GM23338 (cell line): ENCODE results near the gene RANGAP1. TPM values are rescaled to one million over a fixed set of nuclear protein-coding genes. Genes with fewer than 3 reads are reported as not detected.

Experiments used
- ATAC-seq: fragments of 200-7000 bp; cut with Tn5 transposase; 3 replicates; pipeline ENCODE4 v1.9.1; 2020
- DNase-seq: peaks from one replicate; pipeline ENCODE4 v3.0.0-alpha.2; 2015; ENCODE audit warnings: low spot score
- H2AFZ ChIP-seq: fragments of 200-600 bp; sonication (generic); 2 replicates; pipeline ENCODE4 v1.8.0; 2016; ENCODE audit warnings: antibody characterized with exemption, mild to moderate bottlenecking, moderate library complexity
- H3F3A ChIP-seq: fragments of 200-600 bp; sonication (generic); replicated peaks from 2 replicates; pipeline ENCODE4 v1.8.0; 2017; ENCODE audit warnings: antibody characterized with exemption, mixed run types, low read depth
- H3K27ac ChIP-seq: fragments of 200-600 bp; sonication (generic); 2 replicates; pipeline ENCODE4 v1.6.1; 2016; ENCODE audit warnings: low read depth
- H3K27me3 ChIP-seq: fragments of 200-600 bp; sonication (generic); 2 replicates; pipeline ENCODE4 v1.8.0; 2016; ENCODE audit warnings: mild to moderate bottlenecking, mixed run types, moderate library complexity; ENCODE audit not compliant: insufficient read depth
- H3K36me3 ChIP-seq: fragments of 200-600 bp; sonication (generic); 2 replicates; pipeline ENCODE4 v1.8.0; 2016; ENCODE audit warnings: mild to moderate bottlenecking; ENCODE audit not compliant: insufficient read depth
- H3K4me1 ChIP-seq: fragments of 200-600 bp; sonication (generic); 2 replicates; pipeline ENCODE4 v1.8.0; 2016; ENCODE audit warnings: mild to moderate bottlenecking, moderate library complexity; ENCODE audit not compliant: insufficient read depth
- H3K4me2 ChIP-seq: fragments of 200-600 bp; sonication (generic); 2 replicates; pipeline ENCODE4 v1.7.1; 2017; ENCODE audit warnings: mixed run types
- H3K4me3 ChIP-seq: fragments of 200-600 bp; sonication (generic); 2 replicates; pipeline ENCODE4 v1.6.1; 2016; ENCODE audit warnings: mixed run types
- H3K79me2 ChIP-seq: fragments of 200-600 bp; sonication (generic); replicated peaks from 2 replicates; pipeline ENCODE4 v1.8.0; 2017; ENCODE audit warnings: mild to moderate bottlenecking; ENCODE audit not compliant: insufficient read depth
- H3K9me2 ChIP-seq: fragments of 200-600 bp; sonication (generic); 2 replicates; pipeline ENCODE4 v1.8.0; 2017; ENCODE audit not compliant: insufficient read depth
- H4K20me1 ChIP-seq: fragments of 200-600 bp; sonication (generic); replicated peaks from 2 replicates; pipeline ENCODE4 v1.8.0; 2017; ENCODE audit warnings: mild to moderate bottlenecking; ENCODE audit not compliant: insufficient read depth
- H3K27ac Mint-ChIP-seq: 2 replicates; pipeline ENCODE4 v1.8.0; 2020; ENCODE audit warnings: inconsistent platforms, mild to moderate bottlenecking, moderate library complexity, mixed read lengths
- H3K27me3 Mint-ChIP-seq: 3 replicates; pipeline ENCODE4 v1.8.0; 2022; ENCODE audit warnings: low read depth, mild to moderate bottlenecking, moderate library complexity, mixed read lengths, inconsistent platforms; ENCODE audit not compliant: insufficient read depth, poor library complexity
- H3K36me3 Mint-ChIP-seq: 3 replicates; pipeline ENCODE4 v1.8.0; 2021; ENCODE audit warnings: low read depth, mild to moderate bottlenecking, inconsistent platforms, moderate library complexity, mixed read lengths
- H3K4me1 Mint-ChIP-seq: 3 replicates; pipeline ENCODE4 v1.8.0; 2020; ENCODE audit warnings: mild to moderate bottlenecking, inconsistent platforms, mixed read lengths
- H3K4me3 Mint-ChIP-seq: 3 replicates; pipeline ENCODE4 v1.8.0; 2021; ENCODE audit warnings: moderate library complexity, mild to moderate bottlenecking, inconsistent platforms, mixed read lengths
- H3K9me3 Mint-ChIP-seq: 3 replicates; pipeline ENCODE4 v1.8.0; 2020; ENCODE audit warnings: moderate library complexity, mild to moderate bottlenecking, inconsistent platforms, mixed read lengths
- CREB1 ChIP-seq: fragments of 250-450 bp; sonication (Bioruptor Pico); IDR thresholded peaks from 2 replicates; pipeline ENCODE4 v1.5.0; 2020; ENCODE audit warnings: low read depth, mild to moderate bottlenecking, moderate library complexity
- EZH2 ChIP-seq: fragments of 200-600 bp; sonication (generic); IDR thresholded peaks from one replicate; pipeline ENCODE4 v1.8.0; 2017; ENCODE audit warnings: antibody characterized with exemption, mild to moderate bottlenecking, low read depth; ENCODE audit not compliant: unreplicated experiment
- EZH2phosphoT487 ChIP-seq: fragments of 200-600 bp; sonication (generic); IDR thresholded peaks from one replicate; pipeline ENCODE4 v1.8.1; 2018; ENCODE audit warnings: antibody characterized with exemption; ENCODE audit not compliant: unreplicated experiment
- NANOG ChIP-seq: IDR thresholded peaks from 2 replicates; pipeline ENCODE4 v1.6.1; 2016; ENCODE audit warnings: antibody characterized with exemption, borderline replicate concordance
- REST ChIP-seq: IDR thresholded peaks from one replicate; pipeline ENCODE4 v1.6.1; 2018; ENCODE audit warnings: antibody characterized with exemption; ENCODE audit not compliant: unreplicated experiment
- ZNF114 ChIP-seq: fragments of 250-450 bp; sonication (Bioruptor Pico); IDR thresholded peaks from 2 replicates; pipeline ENCODE4 v1.5.0; 2020; ENCODE audit warnings: mild to moderate bottlenecking, moderate library complexity
- ZNF331 ChIP-seq: fragments of 250-450 bp; sonication (Bioruptor Pico); IDR thresholded peaks from 2 replicates; pipeline ENCODE4 v1.5.0; 2020; ENCODE audit warnings: low read depth, mild to moderate bottlenecking, moderate library complexity
- ZNF462 ChIP-seq: fragments of 250-450 bp; sonication (Bioruptor Pico); IDR thresholded peaks from 2 replicates; pipeline ENCODE4 v1.5.0; 2020; ENCODE audit warnings: mild to moderate bottlenecking, moderate library complexity
- polyA plus RNA-seq: library from polyadenylated mRNA; unstranded; fragments of >200 nt; fragmentation: Nextera tagmentation; extraction: Ambion mirVana; gene quantifications from 2 replicates; pipeline ENCODE4 v1.2.1, GENCODE V29; 2016
- total RNA-seq: library from RNA; depleted of rRNA; stranded (reverse); fragments of >200 nt; shearing (Covaris generic); gene quantifications from 2 replicates; pipeline ENCODE4 v1.2.3, GENCODE V29; 2014

The RANGAP1 gene
- total and polyA plus RNA-seq, 2 experiments from 2014 or later = 54.7 to 141 TPM

DNA sequence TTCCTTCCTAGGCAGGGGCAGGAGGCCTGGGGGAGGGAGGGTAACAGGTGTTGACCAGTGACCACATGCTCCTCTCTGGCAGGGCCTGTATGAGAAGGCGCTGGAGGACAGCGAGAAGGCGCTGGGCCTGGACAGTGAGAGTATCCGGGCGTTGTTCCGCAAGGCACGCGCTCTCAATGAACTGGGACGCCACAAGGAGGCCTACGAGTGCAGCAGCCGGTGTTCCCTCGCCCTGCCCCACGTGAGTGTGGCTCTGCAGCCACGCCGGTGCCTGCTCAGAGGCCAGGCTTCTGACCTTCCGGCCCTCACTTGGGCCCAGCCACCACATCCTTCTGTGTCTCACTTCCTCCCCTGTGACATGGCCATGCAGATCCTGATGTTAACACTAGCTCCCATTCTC is 41.1 kb upstream of the RANGAP1 start:
- H3K36me3 ChIP-seq = peaks cover 13% of the 10 kb centered on the region
- H3K4me3 ChIP-seq = no peak overlapping the region
- H3K27me3 ChIP-seq = no peaks in the 10 kb centered on the region
- peaks cover 61% of the 10 kb centered on the region for H3K36me3 Mint-ChIP-seq
- H3K4me1 ChIP-seq = no peaks in the 10 kb centered on the region
- H3K79me2 ChIP-seq = no peaks in the 10 kb centered on the region
- H3K4me2 ChIP-seq = no peak overlapping the region
- no peak overlapping the region for H3K27ac ChIP-seq
- H3K4me1 Mint-ChIP-seq = no peaks in the 10 kb centered on the region
- H3K27me3 Mint-ChIP-seq = peaks cover 6% of the 10 kb centered on the region
- ATAC-seq (no peak), DNase-seq (no peak)
- no peaks in the 10 kb centered on the region for H3F3A ChIP-seq
- no peaks in the 10 kb centered on the region; the same call in none of the 2 replicates for H4K20me1 ChIP-seq
- TF ChIP-seq EZH2phosphoT487 = no peak
- TF ChIP-seq REST = no peak
- no peak for TF ChIP-seq ZNF462 (CRISPR knock-in tag)
- no peak for TF ChIP-seq ZNF331 (CRISPR knock-in tag)
- no peak for TF ChIP-seq NANOG
- TF ChIP-seq CREB1 (CRISPR knock-in tag) = no peak
- no peak for TF ChIP-seq ZNF114 (CRISPR knock-in tag)
- TF ChIP-seq EZH2 = no peak
- no peak overlapping the region for H3K27ac Mint-ChIP-seq
- no peaks in the 10 kb centered on the region for H3K9me3 Mint-ChIP-seq
- H3K4me3 Mint-ChIP-seq = no peak overlapping the region
- no peaks in the 10 kb centered on the region for H3K9me2 ChIP-seq
- no peak overlapping the region for H2AFZ ChIP-seq
